ENCODE results near the gene HNRNPDL. TPM values are rescaled to one million over a fixed set of nuclear protein-coding genes. Genes with fewer than 3 reads are reported as not detected.

The HNRNPDL gene
- total RNA-seq, 1 experiment from 2014 or later, result 346 TPM

DNA sequence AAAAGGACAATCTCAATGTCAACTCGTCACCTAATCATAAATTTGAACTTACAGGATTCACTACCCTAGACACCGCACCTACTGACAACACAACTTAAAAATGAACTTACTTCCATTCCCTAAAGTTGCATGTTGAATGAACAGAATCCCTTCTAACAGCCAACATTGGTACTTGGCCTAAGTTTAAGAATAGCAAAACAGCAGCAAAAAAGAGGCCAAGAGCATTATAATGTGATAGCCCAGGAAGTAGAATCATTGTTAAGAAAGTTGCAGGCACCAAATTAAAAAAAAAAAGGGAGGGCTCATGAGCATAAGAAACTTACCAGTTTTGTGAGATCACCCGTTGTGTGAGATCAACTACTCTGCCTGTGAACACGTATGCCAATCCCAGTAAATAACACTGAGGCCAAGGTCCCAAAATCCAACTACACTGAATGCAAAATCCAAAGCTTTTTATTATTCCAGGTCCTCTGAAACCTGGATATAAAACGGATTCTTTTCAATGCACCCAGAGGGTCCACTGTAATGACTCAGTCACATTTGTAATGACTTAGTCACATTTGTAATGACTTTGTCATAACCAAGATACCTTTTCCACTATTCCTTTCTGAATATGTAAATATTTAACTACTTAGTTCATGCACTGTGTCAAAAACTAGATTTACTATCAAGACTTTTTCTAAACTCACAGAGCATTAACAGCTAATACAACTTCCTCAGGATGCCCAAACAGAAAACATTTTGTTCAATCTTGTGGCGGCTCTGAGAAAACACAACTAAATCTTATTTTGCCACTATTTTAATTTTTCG, 6.8 kb downstream of the HNRNPDL start (continued):
- TF ChIP-seq, protein P1, sequence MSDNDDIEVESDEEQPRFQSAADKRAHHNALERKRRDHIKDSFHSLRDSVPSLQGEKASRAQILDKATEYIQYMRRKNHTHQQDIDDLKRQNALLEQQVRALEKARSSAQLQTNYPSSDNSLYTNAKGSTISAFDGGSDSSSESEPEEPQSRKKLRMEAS (CRISPR knock-in tag; IDR thresholded peaks at IDR 0.05), result no peak
- TF ChIP-seq, protein P2, sequence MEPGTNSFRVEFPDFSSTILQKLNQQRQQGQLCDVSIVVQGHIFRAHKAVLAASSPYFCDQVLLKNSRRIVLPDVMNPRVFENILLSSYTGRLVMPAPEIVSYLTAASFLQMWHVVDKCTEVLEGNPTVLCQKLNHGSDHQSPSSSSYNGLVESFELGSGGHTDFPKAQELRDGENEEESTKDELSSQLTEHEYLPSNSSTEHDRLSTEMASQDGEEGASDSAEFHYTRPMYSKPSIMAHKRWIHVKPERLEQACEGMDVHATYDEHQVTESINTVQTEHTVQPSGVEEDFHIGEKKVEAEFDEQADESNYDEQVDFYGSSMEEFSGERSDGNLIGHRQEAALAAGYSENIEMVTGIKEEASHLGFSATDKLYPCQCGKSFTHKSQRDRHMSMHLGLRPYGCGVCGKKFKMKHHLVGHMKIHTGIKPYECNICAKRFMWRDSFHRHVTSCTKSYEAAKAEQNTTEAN (CRISPR knock-in tag; IDR thresholded peaks at IDR 0.05), result no peak
- TF ChIP-seq RORB (CRISPR knock-in tag; IDR thresholded peaks at IDR 0.05) (peak; percentile 92), ZNF416 (CRISPR knock-in tag; IDR thresholded peaks at IDR 0.05) (peak; percentile 90), NR2C2 (CRISPR knock-in tag; IDR thresholded peaks at IDR 0.05) (no peak), ZNF232 (CRISPR knock-in tag; IDR thresholded peaks at IDR 0.05) (no peak)
- TF ChIP-seq, protein P3, sequence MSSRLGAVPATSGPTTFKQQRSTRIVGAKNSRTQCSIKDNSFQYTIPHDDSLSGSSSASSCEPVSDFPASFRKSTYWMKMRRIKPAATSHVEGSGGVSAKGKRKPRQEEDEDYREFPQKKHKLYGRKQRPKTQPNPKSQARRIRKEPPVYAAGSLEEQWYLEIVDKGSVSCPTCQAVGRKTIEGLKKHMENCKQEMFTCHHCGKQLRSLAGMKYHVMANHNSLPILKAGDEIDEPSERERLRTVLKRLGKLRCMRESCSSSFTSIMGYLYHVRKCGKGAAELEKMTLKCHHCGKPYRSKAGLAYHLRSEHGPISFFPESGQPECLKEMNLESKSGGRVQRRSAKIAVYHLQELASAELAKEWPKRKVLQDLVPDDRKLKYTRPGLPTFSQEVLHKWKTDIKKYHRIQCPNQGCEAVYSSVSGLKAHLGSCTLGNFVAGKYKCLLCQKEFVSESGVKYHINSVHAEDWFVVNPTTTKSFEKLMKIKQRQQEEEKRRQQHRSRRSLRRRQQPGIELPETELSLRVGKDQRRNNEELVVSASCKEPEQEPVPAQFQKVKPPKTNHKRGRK (CRISPR knock-in tag; IDR thresholded peaks at IDR 0.05; ENCODE audit: borderline replicate concordance), result no peak
- TF ChIP-seq, protein P4, sequence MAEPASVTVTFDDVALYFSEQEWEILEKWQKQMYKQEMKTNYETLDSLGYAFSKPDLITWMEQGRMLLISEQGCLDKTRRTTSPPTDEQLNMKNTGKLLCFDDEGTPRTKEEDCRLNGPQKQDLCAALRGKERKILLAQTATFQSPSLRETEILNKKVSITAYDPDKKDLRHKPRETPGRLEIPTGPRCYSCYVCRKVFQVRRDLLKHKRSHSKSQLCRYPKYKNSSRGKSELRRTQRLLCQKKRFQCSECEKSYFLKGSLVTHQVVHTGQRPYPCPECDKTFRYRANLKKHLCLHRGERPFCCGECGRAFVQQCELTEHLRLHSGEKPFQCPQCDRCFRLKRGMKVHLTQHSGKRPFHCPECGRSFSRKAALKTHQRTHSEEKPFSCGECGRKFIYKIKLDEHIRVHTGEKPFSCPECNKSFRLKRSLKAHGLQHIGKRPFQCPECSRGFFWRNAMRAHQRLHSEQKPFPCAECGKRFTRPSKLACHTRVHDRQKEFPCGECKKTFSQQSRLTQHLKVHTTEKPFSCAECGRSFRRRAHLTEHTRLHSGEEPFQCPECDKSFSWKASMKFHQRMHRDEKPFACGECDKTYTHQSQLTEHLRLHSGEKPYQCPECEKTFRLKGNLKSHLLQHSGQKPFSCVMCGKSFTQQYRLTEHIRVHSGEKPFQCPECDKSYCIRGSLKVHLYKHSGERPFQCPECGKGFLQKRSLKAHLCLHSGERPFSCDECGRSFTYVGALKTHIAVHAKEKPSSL (CRISPR knock-in tag; conservative IDR thresholded peaks at IDR 0.05), result peak; percentile 95
- TF ChIP-seq, protein P5, sequence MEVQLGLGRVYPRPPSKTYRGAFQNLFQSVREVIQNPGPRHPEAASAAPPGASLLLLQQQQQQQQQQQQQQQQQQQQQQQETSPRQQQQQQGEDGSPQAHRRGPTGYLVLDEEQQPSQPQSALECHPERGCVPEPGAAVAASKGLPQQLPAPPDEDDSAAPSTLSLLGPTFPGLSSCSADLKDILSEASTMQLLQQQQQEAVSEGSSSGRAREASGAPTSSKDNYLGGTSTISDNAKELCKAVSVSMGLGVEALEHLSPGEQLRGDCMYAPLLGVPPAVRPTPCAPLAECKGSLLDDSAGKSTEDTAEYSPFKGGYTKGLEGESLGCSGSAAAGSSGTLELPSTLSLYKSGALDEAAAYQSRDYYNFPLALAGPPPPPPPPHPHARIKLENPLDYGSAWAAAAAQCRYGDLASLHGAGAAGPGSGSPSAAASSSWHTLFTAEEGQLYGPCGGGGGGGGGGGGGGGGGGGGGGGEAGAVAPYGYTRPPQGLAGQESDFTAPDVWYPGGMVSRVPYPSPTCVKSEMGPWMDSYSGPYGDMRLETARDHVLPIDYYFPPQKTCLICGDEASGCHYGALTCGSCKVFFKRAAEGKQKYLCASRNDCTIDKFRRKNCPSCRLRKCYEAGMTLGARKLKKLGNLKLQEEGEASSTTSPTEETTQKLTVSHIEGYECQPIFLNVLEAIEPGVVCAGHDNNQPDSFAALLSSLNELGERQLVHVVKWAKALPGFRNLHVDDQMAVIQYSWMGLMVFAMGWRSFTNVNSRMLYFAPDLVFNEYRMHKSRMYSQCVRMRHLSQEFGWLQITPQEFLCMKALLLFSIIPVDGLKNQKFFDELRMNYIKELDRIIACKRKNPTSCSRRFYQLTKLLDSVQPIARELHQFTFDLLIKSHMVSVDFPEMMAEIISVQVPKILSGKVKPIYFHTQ (CRISPR knock-in tag; IDR thresholded peaks at IDR 0.05), result peak; percentile 83; the same call in 1 of the 2 replicates

DNA sequence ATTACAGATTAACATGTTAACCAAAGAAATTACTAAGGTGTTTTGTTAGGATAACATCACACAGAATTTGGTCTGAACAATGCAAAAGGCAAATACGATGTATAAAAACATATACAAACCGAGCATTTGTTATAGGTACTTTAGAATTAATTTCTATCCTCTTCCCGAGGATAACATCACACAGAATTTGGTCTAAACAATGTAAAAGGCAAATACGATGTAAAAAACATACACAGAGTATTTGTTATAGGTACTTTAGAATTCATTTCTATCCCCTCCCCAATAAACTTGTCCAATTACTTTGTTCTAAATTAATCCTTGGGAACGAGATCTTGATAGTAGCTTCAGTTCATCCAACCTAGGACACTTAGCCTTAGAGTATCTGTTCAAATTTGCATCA, 7.6 kb downstream of the HNRNPDL start:
- Mint-ChIP-seq H3K36me3 (peaks cover 43% of the 10 kb centered on the region), H3K4me1 (peaks cover 22% of the 10 kb centered on the region), H3K27ac (peak overlapping the region; percentile 43; the same call in 1 of the 2 replicates), H3K27me3 (ENCODE audit: low read depth) (no peaks in the 10 kb centered on the region), H3K4me3 (no peak overlapping the region), H3K9me3 (no peaks in the 10 kb centered on the region)
- TF ChIP-seq NFATC4 (CRISPR knock-in tag; IDR thresholded peaks at IDR 0.05) (0 out of 2 replicates have a peak, but pooled peaks have one; percentile 32), ZNF671 (CRISPR knock-in tag; IDR thresholded peaks at IDR 0.05) (peak; percentile 75; the same call in 1 of the 2 replicates), PRRX2 (CRISPR knock-in tag; IDR thresholded peaks at IDR 0.05) (peak; percentile 19; the same call in 1 of the 2 replicates), NFYB (CRISPR knock-in tag; conservative IDR thresholded peaks at IDR 0.05; ENCODE audit: low read depth) (no peak)
- TF ChIP-seq, protein P6, sequence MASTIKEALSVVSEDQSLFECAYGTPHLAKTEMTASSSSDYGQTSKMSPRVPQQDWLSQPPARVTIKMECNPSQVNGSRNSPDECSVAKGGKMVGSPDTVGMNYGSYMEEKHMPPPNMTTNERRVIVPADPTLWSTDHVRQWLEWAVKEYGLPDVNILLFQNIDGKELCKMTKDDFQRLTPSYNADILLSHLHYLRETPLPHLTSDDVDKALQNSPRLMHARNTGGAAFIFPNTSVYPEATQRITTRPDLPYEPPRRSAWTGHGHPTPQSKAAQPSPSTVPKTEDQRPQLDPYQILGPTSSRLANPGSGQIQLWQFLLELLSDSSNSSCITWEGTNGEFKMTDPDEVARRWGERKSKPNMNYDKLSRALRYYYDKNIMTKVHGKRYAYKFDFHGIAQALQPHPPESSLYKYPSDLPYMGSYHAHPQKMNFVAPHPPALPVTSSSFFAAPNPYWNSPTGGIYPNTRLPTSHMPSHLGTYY (CRISPR knock-in tag; IDR thresholded peaks at IDR 0.05), result peak; percentile 57; the same call in 1 of the 2 replicates
- TF ChIP-seq, protein P7, sequence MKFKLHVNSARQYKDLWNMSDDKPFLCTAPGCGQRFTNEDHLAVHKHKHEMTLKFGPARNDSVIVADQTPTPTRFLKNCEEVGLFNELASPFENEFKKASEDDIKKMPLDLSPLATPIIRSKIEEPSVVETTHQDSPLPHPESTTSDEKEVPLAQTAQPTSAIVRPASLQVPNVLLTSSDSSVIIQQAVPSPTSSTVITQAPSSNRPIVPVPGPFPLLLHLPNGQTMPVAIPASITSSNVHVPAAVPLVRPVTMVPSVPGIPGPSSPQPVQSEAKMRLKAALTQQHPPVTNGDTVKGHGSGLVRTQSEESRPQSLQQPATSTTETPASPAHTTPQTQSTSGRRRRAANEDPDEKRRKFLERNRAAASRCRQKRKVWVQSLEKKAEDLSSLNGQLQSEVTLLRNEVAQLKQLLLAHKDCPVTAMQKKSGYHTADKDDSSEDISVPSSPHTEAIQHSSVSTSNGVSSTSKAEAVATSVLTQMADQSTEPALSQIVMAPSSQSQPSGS (CRISPR knock-in tag; IDR thresholded peaks at IDR 0.05; ENCODE audit: borderline replicate concordance, low read depth), result no peak
- TF ChIP-seq, protein P4 (CRISPR knock-in tag; conservative IDR thresholded peaks at IDR 0.05), result peak; percentile 66; the same call in 1 of the 2 replicates
- ChIA-PET CTCF (interaction anchor here (0.6 kb wide), 1 partner anchor 1109 kb away, joined by 3 read pairs; no protein-coding TSS in a partner anchor), POLR2A (interaction anchor here (0.6 to 1.4 kb wide), 4 partner anchors 8 to 312 kb away, joined by 3 to 4 read pairs (median 4); partner anchors contain the start of gene HNRNPD)
- ATAC-seq, result no peak
- no peak for DNase-seq (ENCODE audit: low spot score)

Data from WTC11 (cell line).